CD1c-positive myeloid dendritic cell (primary cell): ENCODE results near the gene KIAA1328.
"Not testable (repeated sequence)": the region's sequence is repeated elsewhere in the genome, so short reads cannot be mapped to it uniquely, and the experiment has no call there.

Source experiments
- DNase-seq: peaks from one replicate; pipeline ENCODE4 v3.0.0-alpha.2; 2016; ENCODE audit errors: extremely low spot score

KIAA1328 gene

DNA sequence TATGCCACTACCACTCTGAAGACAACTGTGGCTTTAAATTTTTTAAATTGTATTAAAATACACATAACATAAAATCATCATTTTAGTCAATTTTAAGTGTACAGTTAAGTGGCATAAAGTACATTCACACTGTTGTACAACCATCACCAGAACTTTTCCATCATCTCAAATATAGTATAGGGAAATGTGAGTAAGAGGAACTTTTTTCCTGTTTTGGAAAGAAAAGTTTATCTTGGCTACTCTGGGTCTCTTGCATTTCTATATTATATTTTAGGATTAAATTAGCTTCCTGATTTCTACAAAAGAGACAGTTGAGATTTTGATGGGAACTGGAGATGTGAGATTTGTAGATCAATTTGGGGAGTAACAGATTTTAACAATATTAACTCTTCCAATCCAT lies 3.4 kb upstream of the KIAA1328 start:
- no peak for DNase-seq

DNA sequence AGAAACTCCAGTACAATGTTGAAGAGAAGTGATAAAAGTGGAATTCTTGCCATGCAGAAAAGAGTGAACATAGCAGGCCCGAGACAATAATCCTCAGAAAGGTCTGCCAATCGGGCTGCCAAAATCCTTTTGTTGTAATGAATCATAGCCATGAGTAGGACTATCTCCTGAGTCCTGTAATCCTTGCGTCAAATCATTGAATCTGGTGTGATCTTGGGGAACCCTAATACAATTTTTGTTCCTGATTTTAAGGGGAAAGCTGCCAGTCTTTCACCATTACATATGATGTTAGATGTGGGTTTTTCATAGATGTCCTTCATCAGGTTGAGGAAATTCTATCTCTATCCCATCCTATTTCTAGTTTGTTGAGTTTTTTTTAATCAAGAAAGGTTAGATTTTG lies 2.4 kb upstream of the KIAA1328 start:
- DNase-seq: no peak

DNA sequence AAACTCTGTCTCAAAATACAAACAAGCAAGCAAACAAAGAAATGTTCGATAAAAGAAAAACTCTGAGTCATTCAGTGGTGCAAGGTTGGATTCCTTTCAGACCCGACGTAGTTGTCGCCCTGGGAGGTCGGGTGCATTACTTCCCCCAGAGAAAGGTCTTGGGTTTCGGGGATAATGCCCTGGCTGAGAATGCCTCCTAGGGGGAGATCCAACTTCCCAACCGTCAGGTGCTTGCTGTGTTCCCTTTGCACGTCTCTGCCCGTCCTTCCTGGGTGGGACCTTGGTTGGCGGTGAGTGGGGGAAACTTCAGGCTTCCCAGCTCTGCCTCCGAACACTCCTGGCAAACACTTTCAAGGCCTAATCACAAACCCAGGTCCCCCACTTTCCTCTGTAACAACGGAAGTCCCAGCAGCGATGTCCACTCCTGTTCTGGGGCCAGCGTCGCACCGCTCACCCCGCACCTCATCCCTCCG lies 734 bp upstream of the KIAA1328 start:
- peak; percentile 25 for DNase-seq

DNA sequence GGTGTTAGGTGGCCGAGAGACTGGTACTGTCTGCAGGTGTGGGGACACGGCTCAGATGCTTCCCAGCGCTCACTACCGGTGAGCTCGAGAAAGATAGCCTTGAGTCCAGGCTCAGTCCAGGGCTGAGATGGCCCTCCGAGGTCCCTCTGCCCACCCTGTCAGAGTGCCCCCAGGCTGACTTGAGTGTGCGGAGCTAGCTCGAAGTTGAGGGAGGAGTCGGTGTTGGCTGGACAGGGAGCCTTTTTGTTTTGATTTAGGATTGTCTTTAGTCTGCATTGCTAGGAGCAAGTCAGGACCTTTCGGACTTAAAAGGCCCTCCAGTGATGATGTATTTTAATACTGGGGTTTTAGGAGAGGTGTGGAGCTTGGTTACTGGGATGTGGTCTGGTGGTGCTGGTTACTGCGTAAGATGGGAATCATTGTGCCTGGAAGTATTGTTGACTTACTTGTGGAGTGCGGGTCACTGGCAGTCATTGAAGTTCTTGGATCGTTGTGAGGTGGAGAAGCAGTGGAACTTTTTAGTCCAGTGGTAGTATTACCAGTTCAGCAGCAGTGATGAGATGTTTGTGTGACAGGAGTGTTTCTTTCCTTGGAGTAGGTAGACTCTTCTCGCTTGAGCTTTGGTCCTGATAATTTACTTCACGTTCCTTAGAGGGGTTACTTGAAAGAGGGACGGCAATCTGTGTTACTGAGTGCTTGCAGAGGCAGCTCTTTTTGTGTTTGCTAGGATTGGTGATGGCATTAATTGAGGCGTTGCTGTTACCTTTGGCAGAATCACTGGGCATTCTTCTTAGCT lies 633 bp downstream of the KIAA1328 start:
- no peak for DNase-seq

DNA sequence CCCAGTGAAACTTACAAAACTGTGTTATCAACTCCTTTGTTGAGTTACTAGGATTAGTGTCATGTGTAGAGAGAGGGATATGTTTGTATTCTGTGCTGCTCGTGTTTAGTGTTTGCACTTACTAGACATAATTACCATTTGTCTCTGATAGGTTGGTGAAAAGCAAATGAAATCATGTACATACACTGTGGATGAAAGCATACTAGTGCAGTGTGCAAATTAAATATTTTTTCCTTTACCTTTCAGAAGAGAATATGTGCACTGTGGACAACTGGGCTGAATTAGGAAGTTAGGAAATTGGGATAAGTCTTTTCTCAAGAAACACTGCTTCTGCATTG lies 1.2 kb downstream of the KIAA1328 start:
- DNase-seq: no peak

DNA sequence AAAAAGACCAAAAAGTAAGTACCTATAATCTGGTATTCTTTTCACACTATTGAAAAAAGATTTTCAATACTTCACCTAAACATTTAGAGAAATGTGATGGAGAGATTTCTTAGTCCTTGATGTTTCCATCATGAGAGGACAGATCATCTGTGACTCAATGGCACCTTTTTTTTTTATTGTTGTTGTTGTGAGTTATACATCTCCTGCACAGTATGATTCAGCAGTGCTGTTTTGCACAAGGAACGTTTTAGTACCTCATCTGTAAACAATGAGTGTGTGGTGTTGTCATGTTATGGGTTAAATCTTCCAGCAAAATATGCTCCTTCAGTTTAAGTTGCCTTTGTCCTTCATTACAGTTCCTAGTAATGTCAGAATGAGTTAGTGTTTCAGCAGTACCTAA lies 2.2 kb downstream of the KIAA1328 start:
- DNase-seq: no peak

DNA sequence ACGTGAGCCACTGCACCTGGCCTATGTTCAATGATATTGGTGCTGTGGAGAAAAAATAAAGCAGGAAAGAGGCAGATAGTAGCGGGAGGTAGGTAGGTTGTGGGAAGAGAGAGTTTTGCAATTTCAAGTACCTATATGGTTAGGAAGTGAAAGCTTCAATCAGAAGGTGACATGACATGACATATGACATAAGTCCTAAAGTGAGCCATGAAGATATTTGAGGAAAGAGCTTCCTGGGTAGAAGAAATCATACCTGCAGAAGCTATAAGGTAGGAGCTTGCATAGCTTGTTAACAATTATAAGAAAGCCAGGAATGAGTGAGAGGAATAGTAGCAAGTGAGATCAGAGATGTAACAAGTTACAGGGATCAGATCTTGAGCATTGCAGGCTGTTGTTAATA lies 4.2 kb downstream of the KIAA1328 start:
- DNase-seq: no peak

DNA sequence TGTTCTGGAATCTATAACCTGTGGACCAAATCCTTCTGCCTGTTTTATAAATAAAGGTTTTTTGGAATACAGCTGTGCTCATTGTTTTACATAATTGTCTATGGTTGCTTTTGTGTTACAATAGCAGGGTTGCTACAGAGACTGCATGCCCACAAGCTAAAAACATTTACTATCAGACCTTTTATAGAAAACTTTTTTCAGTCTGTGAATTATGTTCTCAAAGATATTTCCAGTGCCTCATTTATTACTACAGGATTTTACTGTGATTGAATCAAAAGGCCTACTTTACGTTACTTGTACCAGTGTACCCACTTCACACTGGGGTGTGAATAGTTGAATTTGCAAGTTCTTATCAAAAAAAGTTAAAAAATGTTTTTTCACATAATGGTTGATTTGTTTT lies 7.0 kb downstream of the KIAA1328 start:
- no peak for DNase-seq

DNA sequence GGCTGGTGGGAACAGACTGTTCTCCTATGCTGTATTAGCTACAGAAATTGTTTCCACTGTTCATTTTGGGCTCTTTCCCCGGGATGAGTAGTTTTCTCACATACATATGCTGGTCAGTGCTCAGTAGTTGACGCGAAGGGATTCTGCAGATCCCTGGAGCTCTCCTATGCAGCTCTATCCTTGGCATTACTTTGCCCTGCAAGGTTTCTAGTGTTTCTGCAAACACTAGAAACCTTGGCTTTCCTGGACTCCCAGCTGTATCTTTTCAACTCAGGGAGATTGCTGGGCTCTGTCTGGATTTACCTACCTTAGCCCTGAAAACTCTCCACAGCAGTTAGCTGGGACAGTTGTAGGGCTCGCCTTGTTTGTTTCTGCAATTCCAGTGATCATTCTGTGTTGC lies 10.9 kb downstream of the KIAA1328 start:
- DNase-seq: no peak

DNA sequence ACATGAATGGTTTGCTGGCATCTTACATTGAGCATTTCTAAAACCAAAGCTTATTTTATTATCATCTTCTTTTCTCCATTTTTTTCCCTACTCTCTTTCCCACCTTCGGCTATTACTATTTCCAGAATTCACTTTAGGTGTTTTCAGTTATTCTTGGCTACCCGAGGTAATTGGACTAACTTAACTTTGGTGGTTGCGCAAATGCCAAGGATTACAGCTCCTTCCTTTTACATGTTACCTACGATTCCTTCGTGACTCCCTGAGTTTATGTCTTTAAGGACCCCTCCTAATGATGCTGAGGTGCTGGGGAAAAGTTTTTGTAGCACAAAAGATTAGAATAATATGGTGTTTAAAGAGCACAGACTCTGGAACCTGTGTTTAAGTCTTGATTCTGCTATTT lies 14.3 kb downstream of the KIAA1328 start:
- no peak for DNase-seq

DNA sequence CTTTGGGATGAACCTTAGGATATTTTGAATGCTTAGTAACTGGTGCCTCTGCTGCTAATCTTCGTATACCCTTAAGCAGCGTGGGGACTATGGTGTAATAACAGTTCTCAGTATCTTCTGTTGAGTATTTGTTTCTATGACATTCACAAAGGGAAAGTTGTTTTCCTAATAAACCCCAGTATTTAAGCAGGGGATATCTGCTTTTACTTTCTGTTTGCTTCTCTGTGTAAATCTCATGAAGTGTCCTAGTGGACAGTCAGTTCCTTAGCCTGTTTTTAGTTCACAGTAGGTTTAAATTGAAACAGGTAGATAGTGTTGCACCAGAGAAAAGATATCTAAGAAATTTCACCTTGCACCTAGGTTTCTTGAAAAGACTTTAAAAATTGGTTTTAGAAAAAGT lies 14.9 kb downstream of the KIAA1328 start:
- no peak for DNase-seq

DNA sequence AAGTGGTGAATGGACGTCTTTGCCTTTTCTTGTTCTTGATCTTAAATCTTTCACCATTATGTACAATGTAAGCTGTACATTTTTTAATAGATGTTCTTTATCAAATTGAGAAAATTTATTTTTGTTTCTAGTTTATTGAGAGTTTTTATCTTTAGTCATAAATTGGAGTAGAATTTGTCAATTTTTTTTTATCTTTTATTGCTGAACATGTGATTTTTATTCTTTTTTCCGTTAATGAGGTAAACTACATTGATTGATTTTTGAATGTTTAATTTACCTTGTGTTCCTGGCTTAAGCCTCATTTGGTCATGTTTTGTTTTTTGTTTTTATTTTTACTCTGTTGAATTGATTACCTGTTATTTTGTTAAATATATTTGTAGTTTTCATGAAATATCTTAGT lies 19.7 kb downstream of the KIAA1328 start:
- DNase-seq: no peak

DNA sequence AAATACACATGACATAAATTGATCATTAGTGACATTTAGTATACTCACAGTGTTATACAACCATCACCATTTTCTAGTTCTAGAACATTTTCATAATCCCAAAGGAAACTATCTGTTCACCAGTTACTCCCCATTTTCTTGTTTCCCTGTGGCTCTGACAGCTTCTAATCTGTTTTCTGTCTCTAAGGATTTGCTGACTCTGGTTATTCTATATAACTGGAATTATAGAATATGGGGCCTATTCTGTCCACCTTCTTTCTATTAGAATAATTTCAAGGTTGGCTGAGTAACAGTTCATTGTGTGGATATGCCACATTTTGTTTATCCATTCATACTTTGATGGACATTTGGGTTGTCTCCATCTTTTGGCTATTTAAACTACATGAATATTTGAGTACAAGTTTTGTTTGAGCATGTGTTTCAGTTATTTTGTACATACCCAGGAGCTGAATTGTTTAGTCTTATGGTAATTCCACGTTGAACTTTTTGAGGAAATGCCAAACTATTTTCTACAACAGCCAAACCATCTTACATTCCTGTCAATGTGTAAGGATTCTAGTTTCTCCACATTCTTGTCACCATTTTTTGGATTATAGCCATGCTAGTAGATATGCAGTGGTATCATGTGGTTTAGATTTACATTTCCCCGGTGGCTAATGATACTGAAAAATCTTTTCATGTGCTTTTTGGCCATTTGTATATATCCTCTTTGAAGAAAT lies 20.5 kb downstream of the KIAA1328 start:
- no peak for DNase-seq

DNA sequence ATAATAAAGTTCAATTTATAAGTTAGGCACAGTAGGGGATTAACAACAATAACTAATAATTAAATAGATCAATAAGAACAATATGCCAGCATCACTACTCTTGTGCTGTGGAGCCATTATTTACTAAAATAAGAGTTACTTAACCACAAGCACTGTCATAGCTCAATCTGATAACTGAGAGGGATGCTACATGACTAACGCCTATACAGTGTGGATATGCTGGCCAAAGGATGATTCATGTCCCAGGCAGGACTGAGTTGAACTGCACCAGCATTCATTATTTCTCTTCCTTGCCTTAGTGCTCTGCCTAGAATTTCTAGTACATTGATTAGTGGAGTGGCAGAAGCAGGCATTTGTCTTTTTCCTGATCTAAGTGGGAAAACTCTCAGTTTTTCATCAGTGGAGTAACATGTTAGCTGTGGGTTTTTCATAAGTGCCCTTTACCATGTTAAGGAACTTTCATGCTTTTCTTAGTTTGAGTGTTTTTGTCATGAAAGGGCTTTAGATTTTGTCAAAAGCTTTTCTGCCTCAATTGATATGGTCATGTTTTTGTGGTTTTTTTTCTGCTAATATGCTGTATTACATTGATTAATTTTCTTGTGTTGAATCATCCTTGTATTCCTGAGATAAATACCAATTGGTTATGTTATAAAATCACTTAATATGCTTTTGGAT lies 21.7 kb downstream of the KIAA1328 start:
- no peak for DNase-seq

DNA sequence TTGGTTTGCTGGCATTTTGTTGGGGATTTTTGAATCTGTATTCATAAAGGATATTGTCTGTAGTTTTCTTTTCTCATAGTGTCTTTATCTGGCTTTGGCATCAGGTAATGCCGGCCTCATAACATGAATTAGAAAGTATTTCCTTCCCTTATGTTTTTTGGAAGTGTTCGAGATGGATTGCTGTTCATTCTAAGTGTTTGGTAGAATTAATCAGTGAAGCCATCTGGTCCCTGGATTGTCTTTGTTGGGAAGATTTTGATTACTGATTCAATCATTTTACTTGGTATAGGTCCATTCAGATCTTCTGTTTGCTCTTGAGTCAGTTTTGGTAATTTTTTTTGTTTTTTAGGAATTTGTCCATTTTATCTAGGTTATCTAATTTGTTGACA lies 22.3 kb downstream of the KIAA1328 start:
- DNase-seq: no peak

DNA sequence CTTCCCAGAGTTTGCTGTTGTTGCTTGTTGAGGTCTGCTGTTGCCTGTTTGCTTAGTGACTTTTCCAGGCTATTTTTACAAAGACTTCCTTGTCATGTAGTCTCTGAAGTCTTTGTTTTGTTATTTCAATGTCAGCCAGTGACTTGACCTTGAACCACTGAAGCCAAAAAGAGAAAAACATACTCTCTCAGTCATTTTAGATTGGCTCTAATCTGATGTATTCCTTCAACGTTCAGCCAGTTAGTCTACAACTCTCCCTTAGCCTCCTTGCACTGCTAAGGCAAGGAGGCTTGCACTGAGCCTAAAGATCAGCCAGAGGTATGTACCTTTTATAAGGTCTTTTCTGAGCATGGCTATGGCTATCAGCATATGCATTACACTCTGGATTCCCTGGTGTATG lies 27.9 kb downstream of the KIAA1328 start:
- no peak for DNase-seq

DNA sequence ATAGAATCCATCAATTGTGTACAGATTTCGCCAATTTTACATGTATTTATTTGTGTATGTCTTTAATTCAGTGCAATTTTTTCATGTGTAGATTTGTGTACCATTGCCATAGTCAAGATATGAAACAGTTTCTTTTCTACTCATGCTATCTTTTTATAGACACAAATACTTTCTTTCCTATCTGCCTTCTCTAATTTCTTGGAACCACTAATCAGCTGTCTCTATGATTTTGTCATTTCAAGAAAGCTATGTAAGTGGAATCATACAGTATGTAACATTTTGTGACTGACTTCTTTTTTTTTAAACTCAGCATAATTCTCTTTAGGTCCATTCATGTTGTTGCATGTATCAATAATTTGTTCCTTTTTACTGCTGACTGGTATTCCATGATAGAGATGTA lies 33.3 kb downstream of the KIAA1328 start:
- no peak for DNase-seq

DNA sequence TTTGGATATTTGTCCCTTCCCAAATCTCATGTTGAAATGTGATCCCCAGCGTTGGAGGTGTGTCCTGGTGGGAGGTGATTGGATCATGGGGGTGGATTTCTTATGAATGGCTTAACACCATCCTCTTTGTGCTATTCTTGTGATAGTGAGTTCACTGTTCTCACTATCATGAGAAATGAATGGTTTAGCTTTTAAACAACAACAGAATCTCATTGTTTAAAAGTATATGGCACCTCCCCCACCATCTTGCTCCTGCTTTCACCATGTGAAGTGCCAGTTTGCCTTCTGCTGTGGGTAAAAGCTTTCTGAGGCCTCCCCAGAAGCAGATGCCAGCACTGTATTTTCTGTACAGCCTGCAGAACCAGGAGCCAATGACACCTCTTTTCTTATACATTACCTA lies 38.1 kb downstream of the KIAA1328 start:
- no peak for DNase-seq

DNA sequence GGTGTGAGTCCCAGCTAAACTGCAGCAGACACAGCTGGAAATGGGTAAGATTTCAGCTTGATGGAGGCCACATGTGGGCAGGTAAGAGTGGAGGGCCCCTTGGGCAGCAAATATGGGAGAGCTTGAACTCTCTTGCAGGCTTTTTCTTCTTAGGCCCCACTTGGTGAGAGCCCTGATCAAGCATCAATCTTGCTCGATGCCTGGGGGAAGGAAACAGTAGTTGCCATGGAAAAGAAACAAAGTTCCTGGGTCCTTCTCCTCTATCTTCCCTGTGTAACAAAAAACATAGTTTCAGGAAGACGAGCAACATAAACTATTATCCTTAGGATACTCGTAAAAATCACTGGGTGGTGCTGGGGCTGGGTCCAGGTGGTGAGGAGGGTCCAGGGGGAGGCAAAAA lies 42.9 kb downstream of the KIAA1328 start:
- DNase-seq: no peak

DNA sequence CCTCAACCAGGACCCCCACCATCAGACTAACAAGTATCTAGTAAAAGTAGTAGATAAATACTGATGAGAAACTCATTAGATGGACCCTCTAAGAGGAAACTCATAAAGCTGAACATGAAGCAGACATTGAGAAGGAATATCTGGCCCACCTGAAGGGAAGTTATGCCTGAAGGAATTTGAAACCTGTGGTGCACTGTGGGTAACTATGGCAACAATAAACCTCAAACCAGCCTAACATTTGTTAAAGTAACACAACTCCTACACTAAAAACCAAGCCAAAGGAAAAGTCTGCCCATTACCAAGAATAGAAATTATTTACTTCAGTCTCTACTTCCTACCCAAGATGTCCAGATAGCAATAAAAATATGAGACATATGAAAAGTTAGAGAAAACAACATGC lies 43.4 kb downstream of the KIAA1328 start:
- no peak for DNase-seq

DNA sequence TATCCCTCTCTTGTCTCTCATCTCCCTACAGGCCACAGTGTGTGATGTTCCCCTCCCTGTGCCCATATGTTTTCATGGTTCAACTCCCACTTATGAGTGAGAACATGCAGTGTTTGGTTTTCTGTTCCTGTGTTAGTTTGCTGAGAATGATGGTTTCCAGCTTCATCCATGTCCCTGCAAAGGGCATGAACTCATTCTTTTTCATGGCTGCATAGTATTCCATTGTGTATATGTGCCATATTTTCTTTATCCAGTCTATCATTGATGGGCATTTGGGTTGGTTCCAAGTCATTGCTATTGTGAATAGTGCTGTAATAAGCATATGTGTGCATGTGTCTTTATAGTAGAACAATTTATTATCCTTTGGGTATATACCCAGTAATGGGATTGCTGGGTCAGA lies 44.9 kb downstream of the KIAA1328 start:
- not testable (repeated sequence) for DNase-seq

DNA sequence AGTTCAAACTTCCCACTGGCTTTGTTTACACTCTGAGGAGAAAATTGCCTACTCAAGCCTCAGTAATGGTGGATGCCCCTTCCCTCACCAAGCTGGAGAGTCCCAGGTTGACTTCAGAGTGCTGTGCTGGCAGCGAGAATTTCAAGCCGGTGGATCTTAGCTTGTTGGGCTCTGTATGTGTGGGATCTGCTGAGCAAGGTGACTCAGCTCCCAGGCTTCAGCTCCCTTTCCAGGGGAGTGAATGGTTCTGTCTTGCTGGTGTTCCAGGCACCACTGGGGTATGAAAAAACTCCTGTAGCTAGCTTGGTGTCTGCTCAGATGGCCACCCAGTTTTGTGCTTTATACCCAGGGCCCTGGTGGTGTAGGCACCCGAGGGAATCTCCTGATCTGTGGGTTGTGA lies 50.9 kb downstream of the KIAA1328 start:
- not testable (repeated sequence) for DNase-seq

DNA sequence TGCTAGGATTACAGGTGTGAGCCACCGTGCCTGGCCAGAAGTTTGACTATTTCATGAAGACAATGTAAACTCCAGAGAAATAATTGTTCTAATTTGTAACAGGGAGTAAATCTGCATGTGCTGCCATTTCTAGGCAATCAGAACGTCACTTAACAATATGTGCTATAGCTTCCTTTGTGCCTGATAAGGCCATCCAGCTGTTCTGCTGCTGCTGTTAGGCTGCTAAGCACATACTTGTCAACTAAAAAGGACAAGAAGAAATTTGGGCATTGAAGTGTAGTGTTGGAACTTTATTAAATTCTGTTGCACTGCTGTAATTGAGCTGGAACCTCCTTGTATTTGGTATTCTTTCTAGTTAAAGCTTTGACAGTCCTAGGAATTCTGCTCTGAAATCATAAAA lies 57.1 kb downstream of the KIAA1328 start:
- DNase-seq: no peak
